Caco-2 (cell line): Measurements from ENCODE around the gene HDGF. TPM values are rescaled to one million over a fixed set of nuclear protein-coding genes. Genes with fewer than 3 reads are reported as not detected.

Source experiments
- BruUV-seq: library from RNA; stranded (reverse); fragments of 400-500 nt; replicated peaks from 2 replicates; lab custom pipeline; 2021; lab: Mats Ljungman, UMichigan
- CTCF ChIA-PET: fragments of 300-600 bp; sonication (Branson Sonifier 250); formaldehyde crosslinking; loops from one replicate; lab custom pipeline; 2022; ENCODE audit warnings: antibody characterized with exemption; lab: Charles Lee
- POLR2A ChIA-PET: fragments of 300-600 bp; sonication (Branson Sonifier 250); formaldehyde crosslinking; loops from one replicate; lab custom pipeline; 2022; ENCODE audit warnings: antibody characterized with exemption; lab: Charles Lee
- DNase-seq, 2 experiments: peaks; one replicate each; pipeline versions ENCODE4 v3.0.0 to v3.0.0-alpha.2; 2020 to 2022
- H3K27me3 ChIP-seq: replicated peaks from 2 replicates; pipeline ENCODE4 v1.6.0; 2011; ENCODE audit warnings: low read length; ENCODE audit not compliant: control insufficient read depth, insufficient read depth
- H3K36me3 ChIP-seq: 2 replicates; pipeline ENCODE4 v1.5.1; 2011; ENCODE audit warnings: low read length; ENCODE audit not compliant: control insufficient read depth, insufficient read depth
- H3K4me1 ChIP-seq: fragments of 250-450 bp; sonication (Bioruptor Pico); 2 replicates; pipeline ENCODE4 v1.5.1; 2020; ENCODE audit warnings: mild to moderate bottlenecking
- H3K4me3 ChIP-seq: 2 replicates; pipeline ENCODE4 v1.5.1; 2011; ENCODE audit warnings: low read depth, mild to moderate bottlenecking, control low read depth, low read length
- H3K9me3 ChIP-seq: fragments of 250-450 bp; sonication (Bioruptor Pico); 2 replicates; pipeline ENCODE4 v1.5.1; 2020; ENCODE audit warnings: mild to moderate bottlenecking, moderate library complexity
- H3K27ac Mint-ChIP-seq: one replicate; pipeline ENCODE4 v1.8.0; 2022; ENCODE audit warnings: mixed read lengths; ENCODE audit not compliant: unreplicated experiment
- H3K27me3 Mint-ChIP-seq: one replicate; pipeline ENCODE4 v1.8.0; 2022; ENCODE audit warnings: mixed read lengths; ENCODE audit not compliant: insufficient read depth, unreplicated experiment
- H3K36me3 Mint-ChIP-seq: one replicate; pipeline ENCODE4 v1.8.0; 2022; ENCODE audit warnings: mild to moderate bottlenecking, mixed read lengths; ENCODE audit not compliant: insufficient read depth, unreplicated experiment
- H3K4me1 Mint-ChIP-seq: one replicate; pipeline ENCODE4 v1.8.0; 2022; ENCODE audit warnings: low read depth, mixed read lengths; ENCODE audit not compliant: unreplicated experiment
- H3K4me3 Mint-ChIP-seq: one replicate; pipeline ENCODE4 v1.8.0; 2022; ENCODE audit warnings: mild to moderate bottlenecking, moderate library complexity, mixed read lengths; ENCODE audit not compliant: unreplicated experiment
- H3K9me3 Mint-ChIP-seq: one replicate; pipeline ENCODE4 v1.8.0; 2022; ENCODE audit warnings: mixed read lengths; ENCODE audit not compliant: unreplicated experiment
- intact Hi-C: fragments of 100-400 bp; cut with micrococcal nuclease; formaldehyde crosslinking; loops from one replicate; pipeline ENCODE4 v1.10.0; 2022; ENCODE audit not compliant: unreplicated experiment
- total RNA-seq: library from RNA; stranded (reverse); gene quantifications from 2 replicates; pipeline ENCODE4 v1.2.3, GENCODE V29; 2022
- TF ChIP-seq, protein P1 (sequence below), 2 experiments: fragments of 200-600 bp in 1 of 2; IDR thresholded peaks; 1 replicate in 1 of 2; 2 replicates in 1 of 2; pipeline versions ENCODE4 v1.5.1 to v1.8.0; 2011 to 2022; ENCODE audit warnings: antibody characterized with exemption in 1 of 2, control low read depth in 1 of 2, inconsistent platforms in 1 of 2, low read depth in 1 of 2, low read length in 1 of 2, mild to moderate bottlenecking in 1 of 2, moderate library complexity in 1 of 2; ENCODE audit not compliant: insufficient read depth in 1 of 2, severe bottlenecking in 1 of 2, unreplicated experiment in 1 of 2

The HDGF gene
- total RNA-seq, 1 experiment from 2014 or later = 414 TPM

- no TSS peak for BruUV-seq
- H3K27ac Mint-ChIP-seq = no peak overlapping the region
- H3K4me1 Mint-ChIP-seq = peaks cover 14% of the 10 kb centered on the region
- Histone ChIP-seq H3K4me1 (peaks cover 12% of the 10 kb centered on the region), H3K36me3 (no peaks in the 10 kb centered on the region), H3K9me3 (no peaks in the 10 kb centered on the region), H3K4me3 (no peak overlapping the region), H3K27me3 (no peaks in the 10 kb centered on the region)
- ChIA-PET POLR2A (no interaction called here), CTCF (interaction anchor here (0.9 kb wide), 1 partner anchor 19 kb away, joined by 4 read pairs; no protein-coding TSS in a partner anchor)
- no peaks in the 10 kb centered on the region for H3K27me3 Mint-ChIP-seq
- H3K36me3 Mint-ChIP-seq = peaks cover 9% of the 10 kb centered on the region
- H3K4me3 Mint-ChIP-seq = no peak overlapping the region
- H3K9me3 Mint-ChIP-seq = no peaks in the 10 kb centered on the region
- intact Hi-C loops = no loop called here
- no peak for DNase-seq
- TF ChIP-seq, protein P1, sequence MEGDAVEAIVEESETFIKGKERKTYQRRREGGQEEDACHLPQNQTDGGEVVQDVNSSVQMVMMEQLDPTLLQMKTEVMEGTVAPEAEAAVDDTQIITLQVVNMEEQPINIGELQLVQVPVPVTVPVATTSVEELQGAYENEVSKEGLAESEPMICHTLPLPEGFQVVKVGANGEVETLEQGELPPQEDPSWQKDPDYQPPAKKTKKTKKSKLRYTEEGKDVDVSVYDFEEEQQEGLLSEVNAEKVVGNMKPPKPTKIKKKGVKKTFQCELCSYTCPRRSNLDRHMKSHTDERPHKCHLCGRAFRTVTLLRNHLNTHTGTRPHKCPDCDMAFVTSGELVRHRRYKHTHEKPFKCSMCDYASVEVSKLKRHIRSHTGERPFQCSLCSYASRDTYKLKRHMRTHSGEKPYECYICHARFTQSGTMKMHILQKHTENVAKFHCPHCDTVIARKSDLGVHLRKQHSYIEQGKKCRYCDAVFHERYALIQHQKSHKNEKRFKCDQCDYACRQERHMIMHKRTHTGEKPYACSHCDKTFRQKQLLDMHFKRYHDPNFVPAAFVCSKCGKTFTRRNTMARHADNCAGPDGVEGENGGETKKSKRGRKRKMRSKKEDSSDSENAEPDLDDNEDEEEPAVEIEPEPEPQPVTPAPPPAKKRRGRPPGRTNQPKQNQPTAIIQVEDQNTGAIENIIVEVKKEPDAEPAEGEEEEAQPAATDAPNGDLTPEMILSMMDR (IDR thresholded peaks at IDR 0.05; ENCODE audit: insufficient read depth in 1 of 2, low read depth in 1 of 2, low read length in 1 of 2, severe bottlenecking in 1 of 2, unreplicated experiment in 1 of 2) = no peak
These were observed 42.4 kb downstream of the HDGF start for GRCh38 chr1:156709031-156709430.

- POLR2A ChIA-PET = no interaction called here
- H3K9me3 ChIP-seq = no peaks in the 10 kb centered on the region
- TF ChIP-seq, protein P1 (IDR thresholded peaks at IDR 0.05; ENCODE audit: insufficient read depth in 1 of 2, low read depth in 1 of 2, low read length in 1 of 2, severe bottlenecking in 1 of 2, unreplicated experiment in 1 of 2) = no peak
- no peak overlapping the region for H3K4me3 ChIP-seq
- H3K27me3 ChIP-seq = no peaks in the 10 kb centered on the region
- CTCF ChIA-PET = interaction anchor here (0.9 kb wide), 1 partner anchor 19 kb away, joined by 4 read pairs; no protein-coding TSS in a partner anchor
- peaks cover 16% of the 10 kb centered on the region for H3K4me1 Mint-ChIP-seq
- no peak for DNase-seq
- no peaks in the 10 kb centered on the region for H3K27me3 Mint-ChIP-seq
- BruUV-seq = no TSS peak
- H3K4me1 ChIP-seq = peaks cover 13% of the 10 kb centered on the region
- peaks cover 9% of the 10 kb centered on the region for H3K36me3 Mint-ChIP-seq
- no peak overlapping the region for H3K27ac Mint-ChIP-seq
- intact Hi-C loops = no loop called here
- H3K36me3 ChIP-seq = no peaks in the 10 kb centered on the region
- no peak overlapping the region for H3K4me3 Mint-ChIP-seq
- H3K9me3 Mint-ChIP-seq = no peaks in the 10 kb centered on the region
These were observed 43.2 kb downstream of the HDGF start for GRCh38 chr1:156708218-156708661.

GRCh38 chr1:156707417-156708217 is 43.9 kb downstream of the HDGF start:
- Mint-ChIP-seq H3K4me1 (peaks cover 16% of the 10 kb centered on the region), H3K9me3 (no peaks in the 10 kb centered on the region), H3K36me3 (peaks cover 9% of the 10 kb centered on the region), H3K27ac (peak overlapping the region; percentile 86), H3K27me3 (no peaks in the 10 kb centered on the region), H3K4me3 (peak overlapping the region; percentile 90)
- CTCF ChIA-PET = interaction anchor here (1.1 to 7.3 kb wide), 7 partner anchors 14 to 83 kb away, joined by 3 to 190 read pairs (median 7); partner anchors contain the start of genes HDGF, ISG20L2 and METTL25B
- Histone ChIP-seq H3K36me3 (no peaks in the 10 kb centered on the region), H3K4me1 (peaks cover 13% of the 10 kb centered on the region), H3K9me3 (no peaks in the 10 kb centered on the region), H3K27me3 (no peaks in the 10 kb centered on the region), H3K4me3 (no peak overlapping the region)
- POLR2A ChIA-PET = interaction anchor here (0.5 to 2.8 kb wide), 3 partner anchors 18 to 44 kb away, joined by 6 to 19 read pairs (median 16); partner anchors contain the start of genes HDGF, ISG20L2 and METTL25B
- TF ChIP-seq, protein P1 (IDR thresholded peaks at IDR 0.05; ENCODE audit: insufficient read depth in 1 of 2, low read depth in 1 of 2, low read length in 1 of 2, severe bottlenecking in 1 of 2, unreplicated experiment in 1 of 2) = no peak
- BruUV-seq = no TSS peak
- intact Hi-C loops = no loop called here
- DNase-seq = no peak
